Adrenal gland (tissue), 5 donors: ENCODE measurements around the gene ATF5.

Experiments used
- POLR2A ChIP-seq, 2 donors: fragments of 450-650 bp; IDR thresholded peaks; one replicate each; pipeline ENCODE4 v1.6.1; 2017; ENCODE audit warnings: antibody characterized with exemption in 2 of 2, mild to moderate bottlenecking in 2 of 2, moderate library complexity in 1 of 2
- TF ChIP-seq, protein P1 (sequence below), 6 experiments: fragments of 450-650 bp in 4 of 6; fragments of 200-600 bp in 2 of 6; sonication (generic) in 1 of 6; IDR thresholded peaks; 1 replicate in 5 of 6; 2 replicates in 1 of 6; pipeline versions ENCODE4 v1.5.1 to v1.8.0; 2016 to 2021; ENCODE audit warnings: antibody characterized with exemption in 6 of 6, mild to moderate bottlenecking in 2 of 6, moderate library complexity in 1 of 6
- donor health status: DM: no; HTN: no; CAD: no.

DNA sequence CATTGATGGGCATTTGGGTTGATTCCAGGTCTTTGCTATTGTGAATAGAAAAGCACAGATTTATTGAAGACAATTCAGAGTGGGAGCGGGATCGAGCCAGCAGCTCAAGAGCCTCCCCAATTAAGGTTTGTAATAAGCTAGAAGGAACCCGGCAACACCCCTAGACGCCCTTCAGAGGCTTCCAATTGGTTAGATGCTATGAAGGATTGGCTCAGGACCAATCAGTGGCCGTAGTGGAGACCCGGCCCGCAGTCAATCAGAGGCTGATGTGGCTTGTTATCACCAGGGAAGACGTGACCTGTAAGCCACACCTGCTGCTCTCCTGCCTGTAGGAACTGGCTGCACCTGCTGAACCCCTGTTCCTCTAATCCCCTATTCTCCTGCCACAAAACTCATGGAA lies 17.4 kb downstream of the ATF5 start:
- TF ChIP-seq, protein P1, sequence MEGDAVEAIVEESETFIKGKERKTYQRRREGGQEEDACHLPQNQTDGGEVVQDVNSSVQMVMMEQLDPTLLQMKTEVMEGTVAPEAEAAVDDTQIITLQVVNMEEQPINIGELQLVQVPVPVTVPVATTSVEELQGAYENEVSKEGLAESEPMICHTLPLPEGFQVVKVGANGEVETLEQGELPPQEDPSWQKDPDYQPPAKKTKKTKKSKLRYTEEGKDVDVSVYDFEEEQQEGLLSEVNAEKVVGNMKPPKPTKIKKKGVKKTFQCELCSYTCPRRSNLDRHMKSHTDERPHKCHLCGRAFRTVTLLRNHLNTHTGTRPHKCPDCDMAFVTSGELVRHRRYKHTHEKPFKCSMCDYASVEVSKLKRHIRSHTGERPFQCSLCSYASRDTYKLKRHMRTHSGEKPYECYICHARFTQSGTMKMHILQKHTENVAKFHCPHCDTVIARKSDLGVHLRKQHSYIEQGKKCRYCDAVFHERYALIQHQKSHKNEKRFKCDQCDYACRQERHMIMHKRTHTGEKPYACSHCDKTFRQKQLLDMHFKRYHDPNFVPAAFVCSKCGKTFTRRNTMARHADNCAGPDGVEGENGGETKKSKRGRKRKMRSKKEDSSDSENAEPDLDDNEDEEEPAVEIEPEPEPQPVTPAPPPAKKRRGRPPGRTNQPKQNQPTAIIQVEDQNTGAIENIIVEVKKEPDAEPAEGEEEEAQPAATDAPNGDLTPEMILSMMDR (IDR thresholded peaks at IDR 0.05) = no peak
- TF ChIP-seq POLR2A (IDR thresholded peaks at IDR 0.05) = no peak
